H1 (cell line): ENCODE results near the gene DIAPH2.

Experiments
- JUN ChIP-seq: IDR thresholded peaks from 2 replicates; pipeline ENCODE4 v1.6.1; 2011; ENCODE audit warnings: low read depth, mild to moderate bottlenecking, improper control_type of control experiment, low read length
- POLR2A ChIP-seq, 2 experiments: IDR thresholded peaks; 1 replicate in 1 of 2; 2 replicates in 1 of 2; pipeline ENCODE4 v1.6.1; 2011; ENCODE audit warnings: low read depth in 2 of 2, low read length in 2 of 2, mild to moderate bottlenecking in 2 of 2; ENCODE audit errors: control extremely low read depth in 1 of 2

DNA sequence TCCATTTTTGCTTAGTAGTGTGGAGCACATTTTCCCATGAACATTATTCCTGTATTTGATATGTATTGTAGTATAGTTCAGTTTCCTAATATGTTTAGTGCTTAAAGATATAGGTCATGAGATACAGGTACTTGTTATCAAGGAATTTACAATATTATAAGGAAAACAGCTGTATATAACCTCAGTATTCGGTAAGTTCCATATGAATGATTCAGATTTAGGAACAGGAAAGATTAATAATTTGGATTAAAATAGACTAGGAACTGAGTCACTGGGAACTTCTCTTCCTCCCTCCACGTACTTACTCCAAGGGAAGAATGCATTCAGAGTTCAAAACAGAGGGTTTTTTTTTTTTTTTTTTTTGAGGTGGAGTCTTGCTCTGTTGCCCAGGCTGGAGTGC lies 20.0 kb downstream of the DIAPH2 start:
- no peak for TF ChIP-seq JUN
- TF ChIP-seq POLR2A (IDR thresholded peaks at IDR 0.05; ENCODE audit: control extremely low read depth in 1 of 2, low read depth in 2 of 2, low read length in 2 of 2) = no peak
